ENCODE measurements around the gene ADCY7. TPM values are rescaled to one million over a fixed set of nuclear protein-coding genes. Genes with fewer than 3 reads are reported as not detected.

The ADCY7 gene
- total and polyA plus RNA-seq, 9 of the 15 experiments (the other 6 are each of a cell fraction or from before 2014, with no cell fraction given), result 2.3 to 108 (median 28.6) TPM

- TF ChIP-seq TRIM28 (IDR thresholded peaks at IDR 0.05), result no peak
- TF ChIP-seq THRB (CRISPR knock-in tag; conservative IDR thresholded peaks at IDR 0.05), result no peak
- no peak for TF ChIP-seq BHLHE40 (IDR thresholded peaks at IDR 0.05; ENCODE audit: low read length)
- TF ChIP-seq, protein P1, sequence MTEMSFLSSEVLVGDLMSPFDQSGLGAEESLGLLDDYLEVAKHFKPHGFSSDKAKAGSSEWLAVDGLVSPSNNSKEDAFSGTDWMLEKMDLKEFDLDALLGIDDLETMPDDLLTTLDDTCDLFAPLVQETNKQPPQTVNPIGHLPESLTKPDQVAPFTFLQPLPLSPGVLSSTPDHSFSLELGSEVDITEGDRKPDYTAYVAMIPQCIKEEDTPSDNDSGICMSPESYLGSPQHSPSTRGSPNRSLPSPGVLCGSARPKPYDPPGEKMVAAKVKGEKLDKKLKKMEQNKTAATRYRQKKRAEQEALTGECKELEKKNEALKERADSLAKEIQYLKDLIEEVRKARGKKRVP (CRISPR knock-in tag; IDR thresholded peaks at IDR 0.05), result no peak
Measured at GRCh38 chr16:50305441-50306061, 39.2 kb downstream of the ADCY7 start (continued).

- no TSS peak for BruUV-seq (replicated peaks)
- ATAC-seq (no peak), DNase-seq (ENCODE audit: extremely low read depth in 1 of 4, low spot score in 3 of 4) (no peak), FAIRE-seq (no peak)
- H2AFZ ChIP-seq (ENCODE audit: low read depth, low read length), result no peak overlapping the region
- H3K4me2 ChIP-seq (ENCODE audit: insufficient read depth, low read length), result no peak overlapping the region
- in situ Hi-C loops (cut with MboI) (no loop called here), intact Hi-C loops (cut with micrococcal nuclease) (no loop called here)
- no peak overlapping the region for H3K27ac ChIP-seq (ENCODE audit: extremely low read depth, low read depth, low read length)
- no peaks in the 10 kb centered on the region for H3K79me2 ChIP-seq (ENCODE audit: control insufficient read depth, insufficient read depth, low read length)
- WGBS (ENCODE audit: insufficient coverage, low coverage, missing lambda C conversion rate), result 84% methylated on average over 5 of the region's 9 CpGs
- peaks cover 2% of the 10 kb centered on the region for H3K9me1 ChIP-seq (ENCODE audit: control insufficient read depth, insufficient read depth, low read length)
- H3K27me3 ChIP-seq (ENCODE audit: control insufficient read depth in 2 of 2, insufficient read depth in 2 of 2, low read length in 2 of 2), result no peaks in the 10 kb centered on the region
- POLR2A ChIA-PET, result interaction anchor here (0.5 to 1.3 kb wide), 3 partner anchors 9 to 107 kb away, joined by 3 to 4 read pairs (median 4); no protein-coding TSS in a partner anchor
- no peaks in the 10 kb centered on the region for H3K9me3 ChIP-seq (replicated peaks; ENCODE audit: control insufficient read depth, insufficient read depth, low read depth, low read length)
- peaks cover 93% of the 10 kb centered on the region; the same call in 2 of the 3 replicates for H3K36me3 ChIP-seq (ENCODE audit: control insufficient read depth, insufficient read depth, low read length)
- no peak overlapping the region for H3K4me3 ChIP-seq
- H4K20me1 ChIP-seq (replicated peaks; ENCODE audit: control insufficient read depth, insufficient read depth, low read length), result no peaks in the 10 kb centered on the region
- no peak overlapping the region for H3K9ac ChIP-seq (ENCODE audit: insufficient read depth in 1 of 2, low read depth in 2 of 2, low read length in 2 of 2)
- CTCF ChIA-PET (ENCODE audit: low intra/inter-chr PET ratio), result no interaction called here
- H3K4me1 ChIP-seq (replicated peaks in 1 of 2; ENCODE audit: control insufficient read depth in 2 of 2, insufficient read depth in 2 of 2, low read length in 2 of 2), result peaks cover 0 to 43% of the 10 kb centered on the region in 2 experiments; a peak in 2 of 5 replicates
- TF ChIP-seq REST (IDR thresholded peaks at IDR 0.05; ENCODE audit: borderline replicate concordance) (no peak), REST (CRISPR knock-in tag; IDR thresholded peaks at IDR 0.05; ENCODE audit: low read depth) (no peak), SETDB1 (IDR thresholded peaks at IDR 0.05; ENCODE audit: low read length) (no peak), MECOM (CRISPR knock-in tag; IDR thresholded peaks at IDR 0.05) (no peak)
- TF ChIP-seq, protein P2, sequence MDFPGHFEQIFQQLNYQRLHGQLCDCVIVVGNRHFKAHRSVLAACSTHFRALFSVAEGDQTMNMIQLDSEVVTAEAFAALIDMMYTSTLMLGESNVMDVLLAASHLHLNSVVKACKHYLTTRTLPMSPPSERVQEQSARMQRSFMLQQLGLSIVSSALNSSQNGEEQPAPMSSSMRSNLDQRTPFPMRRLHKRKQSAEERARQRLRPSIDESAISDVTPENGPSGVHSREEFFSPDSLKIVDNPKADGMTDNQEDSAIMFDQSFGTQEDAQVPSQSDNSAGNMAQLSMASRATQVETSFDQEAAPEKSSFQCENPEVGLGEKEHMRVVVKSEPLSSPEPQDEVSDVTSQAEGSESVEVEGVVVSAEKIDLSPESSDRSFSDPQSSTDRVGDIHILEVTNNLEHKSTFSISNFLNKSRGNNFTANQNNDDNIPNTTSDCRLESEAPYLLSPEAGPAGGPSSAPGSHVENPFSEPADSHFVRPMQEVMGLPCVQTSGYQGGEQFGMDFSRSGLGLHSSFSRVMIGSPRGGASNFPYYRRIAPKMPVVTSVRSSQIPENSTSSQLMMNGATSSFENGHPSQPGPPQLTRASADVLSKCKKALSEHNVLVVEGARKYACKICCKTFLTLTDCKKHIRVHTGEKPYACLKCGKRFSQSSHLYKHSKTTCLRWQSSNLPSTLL (IDR thresholded peaks at IDR 0.05), result no peak
Measured at GRCh38 chr16:50306287-50306686, 39.9 kb downstream of the ADCY7 start.
